GM12872 (cell line): ENCODE measurements around the gene ZGRF1.

Source experiments
- TF ChIP-seq, protein P1 (sequence below): IDR thresholded peaks from 3 replicates; pipeline ENCODE4 v1.5.1; 2011; ENCODE audit warnings: low read depth, mild to moderate bottlenecking, low read length, moderate library complexity; ENCODE audit not compliant: insufficient read depth

Gene ZGRF1, protein sequence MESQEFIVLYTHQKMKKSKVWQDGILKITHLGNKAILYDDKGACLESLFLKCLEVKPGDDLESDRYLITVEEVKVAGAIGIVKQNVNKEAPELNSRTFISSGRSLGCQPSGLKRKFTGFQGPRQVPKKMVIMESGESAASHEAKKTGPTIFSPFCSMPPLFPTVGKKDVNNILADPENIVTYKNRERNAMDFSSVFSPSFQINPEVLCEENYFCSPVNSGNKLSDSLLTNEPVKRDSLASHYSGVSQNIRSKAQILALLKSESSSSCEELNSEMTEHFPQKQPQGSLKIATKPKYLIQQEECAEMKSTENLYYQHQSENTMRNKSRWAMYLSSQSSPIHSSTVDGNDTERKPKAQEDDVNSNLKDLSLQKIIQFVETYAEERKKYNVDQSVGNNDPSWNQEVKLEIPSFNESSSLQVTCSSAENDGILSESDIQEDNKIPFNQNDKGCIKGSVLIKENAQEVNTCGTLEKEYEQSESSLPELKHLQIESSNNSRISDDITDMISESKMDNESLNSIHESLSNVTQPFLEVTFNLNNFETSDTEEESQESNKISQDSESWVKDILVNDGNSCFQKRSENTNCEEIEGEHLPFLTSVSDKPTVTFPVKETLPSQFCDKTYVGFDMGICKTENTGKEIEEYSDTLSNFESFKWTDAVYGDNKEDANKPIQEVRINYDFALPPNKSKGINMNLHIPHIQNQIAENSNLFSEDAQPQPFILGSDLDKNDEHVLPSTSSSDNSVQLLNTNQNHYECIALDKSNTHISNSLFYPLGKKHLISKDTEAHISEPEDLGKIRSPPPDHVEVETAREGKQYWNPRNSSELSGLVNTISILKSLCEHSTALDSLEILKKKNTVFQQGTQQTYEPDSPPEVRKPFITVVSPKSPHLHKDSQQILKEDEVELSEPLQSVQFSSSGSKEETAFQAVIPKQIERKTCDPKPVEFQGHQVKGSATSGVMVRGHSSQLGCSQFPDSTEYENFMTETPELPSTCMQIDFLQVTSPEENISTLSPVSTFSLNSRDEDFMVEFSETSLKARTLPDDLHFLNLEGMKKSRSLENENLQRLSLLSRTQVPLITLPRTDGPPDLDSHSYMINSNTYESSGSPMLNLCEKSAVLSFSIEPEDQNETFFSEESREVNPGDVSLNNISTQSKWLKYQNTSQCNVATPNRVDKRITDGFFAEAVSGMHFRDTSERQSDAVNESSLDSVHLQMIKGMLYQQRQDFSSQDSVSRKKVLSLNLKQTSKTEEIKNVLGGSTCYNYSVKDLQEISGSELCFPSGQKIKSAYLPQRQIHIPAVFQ (N-terminal part only)

DNA sequence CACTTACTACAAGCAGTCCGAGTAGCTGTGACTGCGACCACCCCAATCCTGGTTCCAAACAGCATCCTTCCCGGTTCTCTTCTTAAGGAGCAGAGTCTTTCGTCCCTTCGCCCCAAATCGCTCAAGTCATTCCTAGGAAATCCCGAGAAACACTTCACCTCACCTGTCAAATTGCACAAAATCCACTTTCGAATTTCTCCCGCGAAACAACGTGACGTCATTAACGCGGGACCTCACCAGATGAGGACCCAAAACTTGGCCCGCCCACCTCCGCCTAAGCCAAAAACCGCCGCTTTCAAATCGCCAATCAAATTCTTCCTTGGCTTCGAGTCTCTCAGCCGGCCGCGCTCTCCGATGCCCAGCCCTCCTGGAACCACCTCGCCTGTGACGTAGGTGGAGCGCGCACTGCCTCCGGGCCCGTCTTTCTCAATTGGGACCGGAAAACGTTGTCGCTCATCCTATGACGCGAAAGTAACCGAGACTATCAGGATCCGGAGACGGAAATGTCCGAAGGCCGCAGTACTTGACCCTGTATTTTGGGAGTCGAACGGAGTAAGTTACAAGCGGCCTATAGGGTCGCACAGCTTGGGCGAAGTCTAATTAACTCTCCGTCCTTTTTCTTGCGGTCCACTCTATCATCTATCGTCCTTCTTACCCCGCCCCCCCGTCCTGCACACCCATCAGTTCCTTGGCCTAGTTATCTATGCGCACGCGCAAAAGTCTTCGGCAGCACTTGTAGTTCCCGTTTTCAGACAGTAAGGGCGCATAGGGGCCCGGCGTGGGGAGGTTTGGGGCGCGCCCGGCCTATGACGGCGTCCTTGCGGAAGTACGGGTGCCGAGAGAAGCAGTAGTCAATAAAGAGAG is at the start of gene ZGRF1, which contains the start of gene LARP7:
TSS of gene ZGRF1 (minus strand) at position 222 of the 864 bp plus-strand sequence. CDS start 3,733 bp downstream, outside the sequence.
TSS of gene LARP7 (plus strand) at position 456 of the 864 bp plus-strand sequence. CDS start 7,527 bp downstream, outside the sequence.
- TF ChIP-seq, protein P1, sequence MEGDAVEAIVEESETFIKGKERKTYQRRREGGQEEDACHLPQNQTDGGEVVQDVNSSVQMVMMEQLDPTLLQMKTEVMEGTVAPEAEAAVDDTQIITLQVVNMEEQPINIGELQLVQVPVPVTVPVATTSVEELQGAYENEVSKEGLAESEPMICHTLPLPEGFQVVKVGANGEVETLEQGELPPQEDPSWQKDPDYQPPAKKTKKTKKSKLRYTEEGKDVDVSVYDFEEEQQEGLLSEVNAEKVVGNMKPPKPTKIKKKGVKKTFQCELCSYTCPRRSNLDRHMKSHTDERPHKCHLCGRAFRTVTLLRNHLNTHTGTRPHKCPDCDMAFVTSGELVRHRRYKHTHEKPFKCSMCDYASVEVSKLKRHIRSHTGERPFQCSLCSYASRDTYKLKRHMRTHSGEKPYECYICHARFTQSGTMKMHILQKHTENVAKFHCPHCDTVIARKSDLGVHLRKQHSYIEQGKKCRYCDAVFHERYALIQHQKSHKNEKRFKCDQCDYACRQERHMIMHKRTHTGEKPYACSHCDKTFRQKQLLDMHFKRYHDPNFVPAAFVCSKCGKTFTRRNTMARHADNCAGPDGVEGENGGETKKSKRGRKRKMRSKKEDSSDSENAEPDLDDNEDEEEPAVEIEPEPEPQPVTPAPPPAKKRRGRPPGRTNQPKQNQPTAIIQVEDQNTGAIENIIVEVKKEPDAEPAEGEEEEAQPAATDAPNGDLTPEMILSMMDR: peak; percentile 77

DNA sequence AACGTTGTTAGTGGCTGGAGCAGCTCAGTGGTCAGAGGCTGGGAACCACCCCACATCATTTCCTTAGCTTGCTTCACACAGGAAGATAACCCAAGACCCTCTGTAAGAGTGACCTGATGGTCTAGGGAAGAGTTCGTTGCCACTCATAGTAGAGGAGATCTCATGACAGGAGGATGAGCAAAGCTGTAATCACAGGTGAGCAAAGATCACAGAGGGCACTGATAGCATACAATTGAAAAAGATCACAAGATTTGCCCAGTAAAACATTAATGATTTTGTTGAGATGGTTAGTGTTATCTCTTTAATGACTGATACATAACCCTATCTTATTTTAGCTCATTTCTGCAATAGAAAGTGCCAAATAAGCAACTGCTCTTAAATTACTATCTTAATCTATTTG is 44.3 kb upstream of the ZGRF1 start:
- TF ChIP-seq, protein P1: no peak

DNA sequence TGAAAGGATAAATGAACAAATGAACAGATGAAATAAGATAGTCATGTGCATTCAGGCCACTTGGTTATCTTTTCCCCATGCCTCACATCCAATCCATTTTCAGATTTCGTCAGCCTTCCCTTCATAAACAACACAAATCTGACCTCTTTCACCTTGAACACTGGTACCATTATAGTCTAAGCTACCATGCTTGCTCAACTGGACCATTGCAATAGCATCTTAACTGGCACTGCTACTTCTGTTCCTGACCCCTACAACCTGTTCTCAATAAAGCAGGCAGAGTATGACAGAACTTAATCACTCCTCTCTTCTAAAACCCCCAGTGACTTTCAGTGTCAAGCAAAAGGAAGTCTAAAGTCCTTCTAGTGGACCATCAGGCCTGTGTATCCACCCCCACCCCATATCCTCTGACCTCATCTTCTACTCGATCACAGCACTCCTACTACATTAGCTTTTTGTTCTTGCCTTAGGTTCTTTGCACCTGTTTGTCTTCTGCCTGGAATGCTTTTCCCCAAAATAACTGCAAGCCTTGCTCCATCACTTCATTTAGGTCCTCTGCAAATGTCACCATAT is 40.9 kb upstream of the ZGRF1 start:
- TF ChIP-seq, protein P1: no peak

DNA sequence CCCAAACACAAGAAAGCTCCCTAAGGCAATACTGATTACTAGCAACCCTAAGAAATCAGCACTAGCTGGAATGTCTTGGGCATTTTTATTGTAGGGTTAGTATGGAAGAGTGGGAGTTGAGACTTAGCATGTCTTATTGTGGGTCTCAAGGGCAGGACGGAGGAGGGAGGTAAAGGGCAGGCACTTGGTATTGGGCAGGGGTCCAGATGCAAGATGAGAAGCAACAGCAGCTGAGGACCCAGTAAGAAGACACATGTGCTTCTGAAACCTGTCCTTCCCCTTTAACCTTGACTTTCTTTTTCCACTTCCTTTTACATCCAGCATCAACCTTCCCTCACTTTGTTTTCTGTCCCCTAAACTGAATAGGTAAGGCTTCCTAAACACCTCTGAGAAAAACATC is 37.7 kb upstream of the ZGRF1 start:
- TF ChIP-seq, protein P1: no peak

DNA sequence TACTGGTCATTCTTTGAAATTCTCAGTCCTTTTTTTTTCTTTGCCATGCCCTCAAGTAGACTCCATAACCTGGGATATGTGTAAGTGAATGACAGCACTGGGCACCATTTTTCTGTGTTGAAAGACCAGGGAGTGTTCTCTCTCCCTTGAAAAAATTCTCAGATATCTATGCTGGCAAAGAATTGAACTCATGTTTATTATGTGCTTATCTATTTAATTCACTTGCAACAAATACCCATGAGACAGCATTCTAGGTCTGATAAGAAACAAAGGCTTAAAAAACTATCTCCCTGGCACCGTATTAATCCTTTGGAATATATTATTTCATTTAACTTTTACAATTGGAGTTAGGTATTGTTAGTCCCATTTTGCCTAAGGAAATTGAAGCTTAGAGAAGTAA is 37.0 kb upstream of the ZGRF1 start:
- TF ChIP-seq, protein P1: no peak

DNA sequence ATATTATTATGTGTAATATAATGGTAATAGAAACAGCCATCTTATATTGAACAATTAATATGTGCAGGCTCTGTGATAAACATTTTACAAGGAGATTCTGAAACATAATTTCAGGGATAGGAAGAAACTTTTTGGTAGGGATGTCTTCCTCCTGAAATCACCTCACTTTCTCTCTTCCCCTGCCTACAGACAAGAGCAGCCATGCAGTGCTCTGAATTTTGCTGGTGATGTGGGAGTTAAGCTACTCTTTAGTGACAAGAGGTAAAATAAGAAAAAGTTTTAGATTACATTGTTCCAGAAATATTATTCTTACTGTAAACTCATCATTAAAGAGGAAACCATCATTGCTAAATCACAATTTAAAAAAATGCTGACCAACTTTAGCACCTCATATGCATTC is 36.4 kb upstream of the ZGRF1 start:
- TF ChIP-seq, protein P1: no peak
